Suprapubic skin (tissue), 4 donors: ENCODE measurements around the gene PHLDA1. TPM values are rescaled to one million over a fixed set of nuclear protein-coding genes. Genes with fewer than 3 reads are reported as not detected.

ENCODE experiments used
- DNase-seq, 2 donors: peaks; one replicate each; pipeline ENCODE4 v3.0.0-alpha.2; 2019; ENCODE audit warnings: low spot score in 2 of 2
- H3K27ac ChIP-seq: fragments of 200-600 bp; sonication (generic); one replicate; pipeline ENCODE4 v1.5.1; 2019
- H3K27me3 ChIP-seq: fragments of 200-600 bp; sonication (generic); one replicate; pipeline ENCODE4 v1.5.1; 2019
- H3K36me3 ChIP-seq: fragments of 200-600 bp; sonication (generic); one replicate; pipeline ENCODE4 v1.5.1; 2019
- H3K4me1 ChIP-seq: fragments of 200-600 bp; sonication (generic); one replicate; pipeline ENCODE4 v1.5.1; 2019
- H3K4me3 ChIP-seq: fragments of 200-600 bp; sonication (generic); one replicate; pipeline ENCODE4 v1.5.1; 2019; ENCODE audit warnings: mild to moderate bottlenecking
- H3K9me3 ChIP-seq: fragments of 200-600 bp; sonication (generic); one replicate; pipeline ENCODE4 v1.5.1; 2019
- EP300 ChIP-seq: sonication (generic); formaldehyde crosslinking; IDR thresholded peaks from one replicate; pipeline ENCODE4 v1.6.1; 2017; ENCODE audit warnings: antibody characterized with exemption
- POLR2A ChIP-seq, 2 donors: fragments of 450-650 bp; IDR thresholded peaks; one replicate each; pipeline ENCODE4 v1.6.1; 2017; ENCODE audit warnings: antibody characterized with exemption in 2 of 2, mild to moderate bottlenecking in 2 of 2, moderate library complexity in 2 of 2
- POLR2AphosphoS5 ChIP-seq, 3 donors: sonication (generic); formaldehyde crosslinking; IDR thresholded peaks; one replicate each; pipeline ENCODE4 v1.6.1; 2017; ENCODE audit warnings: antibody characterized with exemption in 3 of 3
- WGBS: methylation state at CpG from one replicate; pipeline ENCODE4 v1.1.5; 2018; 5-methylcytosine and 5-hydroxymethylcytosine counted together
- total RNA-seq, 4 donors: library from RNA; depleted of rRNA; stranded (reverse); fragments of >200 nt; gene quantifications; one replicate each; pipeline ENCODE4 v1.1.0, GENCODE V29; 2016
- TF ChIP-seq, protein P1 (sequence below), 2 donors: fragments of 200-600 bp in 1 of 2; fragments of 450-650 bp in 1 of 2; sonication (generic) in 1 of 2; IDR thresholded peaks; one replicate each; pipeline ENCODE4 v1.5.1; 2016 to 2019; ENCODE audit warnings: antibody characterized with exemption in 2 of 2, mild to moderate bottlenecking in 1 of 2, moderate library complexity in 1 of 2

PHLDA1 gene
- total RNA-seq, 4 donors from 2014 or later = 16.4 to 31.2 (median 23.3) TPM

- Histone ChIP-seq H3K4me3 (peak overlapping the region; percentile 79), H3K9me3 (no peaks in the 10 kb centered on the region), H3K27me3 (no peaks in the 10 kb centered on the region), H3K27ac (peak overlapping the region; percentile 94), H3K4me1 (peaks cover 25% of the 10 kb centered on the region), H3K36me3 (no peaks in the 10 kb centered on the region)
- TF ChIP-seq, protein P1, sequence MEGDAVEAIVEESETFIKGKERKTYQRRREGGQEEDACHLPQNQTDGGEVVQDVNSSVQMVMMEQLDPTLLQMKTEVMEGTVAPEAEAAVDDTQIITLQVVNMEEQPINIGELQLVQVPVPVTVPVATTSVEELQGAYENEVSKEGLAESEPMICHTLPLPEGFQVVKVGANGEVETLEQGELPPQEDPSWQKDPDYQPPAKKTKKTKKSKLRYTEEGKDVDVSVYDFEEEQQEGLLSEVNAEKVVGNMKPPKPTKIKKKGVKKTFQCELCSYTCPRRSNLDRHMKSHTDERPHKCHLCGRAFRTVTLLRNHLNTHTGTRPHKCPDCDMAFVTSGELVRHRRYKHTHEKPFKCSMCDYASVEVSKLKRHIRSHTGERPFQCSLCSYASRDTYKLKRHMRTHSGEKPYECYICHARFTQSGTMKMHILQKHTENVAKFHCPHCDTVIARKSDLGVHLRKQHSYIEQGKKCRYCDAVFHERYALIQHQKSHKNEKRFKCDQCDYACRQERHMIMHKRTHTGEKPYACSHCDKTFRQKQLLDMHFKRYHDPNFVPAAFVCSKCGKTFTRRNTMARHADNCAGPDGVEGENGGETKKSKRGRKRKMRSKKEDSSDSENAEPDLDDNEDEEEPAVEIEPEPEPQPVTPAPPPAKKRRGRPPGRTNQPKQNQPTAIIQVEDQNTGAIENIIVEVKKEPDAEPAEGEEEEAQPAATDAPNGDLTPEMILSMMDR (IDR thresholded peaks at IDR 0.05) = no peak
- TF ChIP-seq POLR2AphosphoS5 (IDR thresholded peaks at IDR 0.05) (no peak), EP300 (no peak), POLR2A (IDR thresholded peaks at IDR 0.05) (no peak)
- WGBS = 46% methylated on average over 3 of the region's 3 CpGs
- no peak for DNase-seq
These were observed 2.9 kb downstream of the PHLDA1 start for GRCh38 chr12:76028571-76029277.

DNA sequence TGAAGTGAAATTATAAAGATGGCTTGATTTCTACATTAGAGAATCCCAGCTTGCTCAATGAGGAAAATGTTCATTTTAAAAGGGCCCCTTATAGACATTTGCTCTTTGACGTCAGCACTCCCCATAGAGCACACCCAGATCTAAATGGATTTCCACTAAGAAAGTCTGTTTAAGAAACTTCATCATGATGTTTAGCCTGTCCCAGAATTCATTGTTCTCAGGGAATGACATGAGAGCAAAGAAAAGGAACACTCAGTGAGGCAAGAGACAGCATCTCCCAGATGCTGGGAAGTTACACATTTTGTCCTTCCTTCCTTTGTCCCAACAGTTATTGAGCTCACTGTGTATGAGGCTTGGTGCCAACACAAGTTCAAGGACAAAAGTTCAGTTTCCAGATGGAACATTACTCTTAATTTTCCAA is 4.9 kb downstream of the PHLDA1 start:
- no peaks in the 10 kb centered on the region for H3K9me3 ChIP-seq
- WGBS = 76% methylated on average over 1 of the region's 1 CpG
- no peaks in the 10 kb centered on the region for H3K27me3 ChIP-seq
- no peak overlapping the region for H3K27ac ChIP-seq
- H3K4me3 ChIP-seq = no peak overlapping the region
- no peaks in the 10 kb centered on the region for H3K36me3 ChIP-seq
- no peak for DNase-seq
- peaks cover 18% of the 10 kb centered on the region for H3K4me1 ChIP-seq
- TF ChIP-seq POLR2AphosphoS5 (IDR thresholded peaks at IDR 0.05) = peak in 1 of 3 donors; percentile 24
- TF ChIP-seq, protein P1 (IDR thresholded peaks at IDR 0.05) = no peak

DNA sequence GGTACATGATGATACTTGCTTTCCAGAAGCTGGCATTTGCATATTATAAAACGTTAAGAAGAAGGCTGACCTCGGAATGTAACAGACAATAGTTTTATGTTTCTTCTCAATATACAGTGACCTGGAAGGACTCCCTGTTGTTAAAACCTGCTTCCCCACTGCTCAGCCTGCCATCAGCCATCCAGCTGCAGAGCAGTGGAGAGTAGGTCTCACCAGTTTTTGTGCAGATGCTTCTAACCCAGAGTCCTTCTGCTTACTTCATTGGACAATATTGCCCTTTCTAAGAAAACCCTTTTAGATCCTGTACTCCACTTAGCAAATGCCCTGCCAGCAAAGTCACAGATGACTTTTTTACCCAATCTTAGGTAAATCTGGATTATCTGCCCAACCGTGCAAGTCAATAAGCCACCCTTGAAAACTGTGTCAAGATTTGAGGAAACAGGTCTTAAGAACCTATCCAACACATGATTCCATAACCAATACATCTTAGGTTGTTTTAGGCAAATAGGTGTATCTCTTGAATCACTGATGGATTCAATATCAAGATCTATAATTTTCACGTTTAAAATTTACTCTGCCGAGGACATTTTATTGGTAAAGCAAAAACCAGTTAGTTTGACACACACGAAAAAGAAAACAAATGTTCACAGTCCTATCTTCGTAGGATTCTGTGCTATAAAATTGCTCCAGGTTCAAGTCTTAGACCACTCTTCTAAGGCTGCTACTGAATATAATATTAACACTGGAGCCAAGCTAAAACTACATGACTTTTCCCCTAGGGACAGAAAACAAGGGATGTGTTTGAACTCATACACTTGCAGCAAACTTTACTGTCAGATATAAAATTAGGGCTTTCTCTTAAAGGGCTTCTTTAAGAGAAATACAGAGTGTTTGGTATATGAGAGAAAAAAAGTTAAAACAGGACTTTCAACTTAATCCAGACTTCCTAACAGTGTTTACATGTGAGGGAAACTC is 5.7 kb downstream of the PHLDA1 start:
- peaks cover 15% of the 10 kb centered on the region for H3K4me1 ChIP-seq
- no peaks in the 10 kb centered on the region for H3K36me3 ChIP-seq
- WGBS = 62% methylated on average over 7 of the region's 7 CpGs
- no peak overlapping the region for H3K4me3 ChIP-seq
- no peak for DNase-seq
- H3K9me3 ChIP-seq = no peaks in the 10 kb centered on the region
- H3K27me3 ChIP-seq = no peaks in the 10 kb centered on the region
- TF ChIP-seq POLR2A (IDR thresholded peaks at IDR 0.05) (no peak), EP300 (no peak), POLR2AphosphoS5 (IDR thresholded peaks at IDR 0.05) (no peak)
- TF ChIP-seq, protein P1 (IDR thresholded peaks at IDR 0.05) = no peak
- H3K27ac ChIP-seq = no peak overlapping the region

- Histone ChIP-seq H3K4me3 (no peak overlapping the region), H3K27ac (no peak overlapping the region), H3K9me3 (no peaks in the 10 kb centered on the region), H3K36me3 (no peaks in the 10 kb centered on the region), H3K27me3 (no peaks in the 10 kb centered on the region), H3K4me1 (peaks cover 7% of the 10 kb centered on the region)
- TF ChIP-seq EP300 (no peak), POLR2A (IDR thresholded peaks at IDR 0.05) (no peak), POLR2AphosphoS5 (IDR thresholded peaks at IDR 0.05) (no peak)
- TF ChIP-seq, protein P1 (IDR thresholded peaks at IDR 0.05) = no peak
- no peak for DNase-seq
- WGBS = 59% methylated on average over 3 of the region's 3 CpGs
These were observed 6.5 kb downstream of the PHLDA1 start for GRCh38 chr12:76024942-76025600.
